CD1c-positive myeloid dendritic cell (primary cell): ENCODE data around the gene CSPG4.
"Not testable (repeated sequence)": the region's sequence is repeated elsewhere in the genome, so short reads cannot be mapped to it uniquely, and the experiment has no call there.

Experiments
- DNase-seq: peaks from one replicate; pipeline ENCODE4 v3.0.0-alpha.2; 2016; ENCODE audit errors: extremely low spot score

The CSPG4 gene

GRCh38 chr15:75712668-75713337, at the start of gene CSPG4:
Gene CSPG4 (minus strand): TSS chr15:75712848. CDS start chr15:75712755, 93 bp downstream.
- DNase-seq, result no peak

- DNase-seq, result not testable (repeated sequence)
Measured at GRCh38 chr15:75762357-75762718, 49.7 kb upstream of the CSPG4 start.

- DNase-seq, result no peak
Measured at GRCh38 chr15:75761446-75762356, 49.1 kb upstream of the CSPG4 start.

GRCh38 chr15:75760704-75761435, 48.2 kb upstream of the CSPG4 start:
- DNase-seq, result no peak

GRCh38 chr15:75760131-75760520, 47.5 kb upstream of the CSPG4 start:
- not testable (repeated sequence) for DNase-seq

GRCh38 chr15:75759416-75760130, 46.9 kb upstream of the CSPG4 start:
- DNase-seq, result peak; percentile 57

GRCh38 chr15:75758071-75758872, 45.6 kb upstream of the CSPG4 start:
- DNase-seq, result peak; percentile 80

GRCh38 chr15:75754871-75755270, 42.2 kb upstream of the CSPG4 start:
- DNase-seq, result not testable (repeated sequence)

- no peak for DNase-seq
Measured at GRCh38 chr15:75753145-75753544, 40.5 kb upstream of the CSPG4 start.

GRCh38 chr15:75751891-75752290, 39.2 kb upstream of the CSPG4 start:
- DNase-seq, result no peak

GRCh38 chr15:75751116-75751875, 38.6 kb upstream of the CSPG4 start:
- no peak for DNase-seq

- no peak for DNase-seq
Measured at GRCh38 chr15:75750261-75751050, 37.8 kb upstream of the CSPG4 start.

- no peak for DNase-seq
Measured at GRCh38 chr15:75749820-75750219, 37.2 kb upstream of the CSPG4 start.

GRCh38 chr15:75748882-75749281, 36.2 kb upstream of the CSPG4 start:
- DNase-seq, result not testable (repeated sequence)

GRCh38 chr15:75747121-75747520, 34.5 kb upstream of the CSPG4 start:
- not testable (repeated sequence) for DNase-seq

GRCh38 chr15:75745305-75745704, 32.7 kb upstream of the CSPG4 start:
- DNase-seq, result no peak

GRCh38 chr15:75742346-75742745, 29.7 kb upstream of the CSPG4 start:
- not testable (repeated sequence) for DNase-seq

GRCh38 chr15:75739791-75740190, 27.1 kb upstream of the CSPG4 start:
- no peak for DNase-seq

GRCh38 chr15:75738647-75739325, 26.1 kb upstream of the CSPG4 start:
- DNase-seq, result peak; percentile 94
